GM12878 (cell line): ENCODE data around the gene INO80E. TPM values are rescaled to one million over a fixed set of nuclear protein-coding genes. Genes with fewer than 3 reads are reported as not detected.
A peak's percentile ranks its signal among the peaks of the same experiment; 100 is the strongest.

Experiments used
- ATAC-seq: fragments of 200-7000 bp; cut with Tn5 transposase; 3 replicates; pipeline ENCODE4 v1.9.1; 2020; ENCODE audit warnings: mild to moderate bottlenecking, moderate library complexity
- BruUV-seq: library from RNA; stranded (reverse); fragments of 400-500 nt; replicated peaks from 2 replicates; lab custom pipeline; 2021; lab: Mats Ljungman, UMichigan
- CTCF ChIA-PET: fragments of 300-600 bp; sonication (Branson Sonifier 250); formaldehyde crosslinking; extraction: SDS; loops from one replicate; lab custom pipeline; 2021; ENCODE audit warnings: inconsistent platforms; lab: Yijun Ruan, JAX
- POLR2A ChIA-PET: fragments of 350-600 bp; formaldehyde crosslinking; extraction: SDS; loops from one replicate; lab custom pipeline; 2021; ENCODE audit warnings: inconsistent platforms; lab: Charles Lee
- RAD21 ChIA-PET: fragments of 300-600 bp; sonication (Branson Sonifier 250); formaldehyde crosslinking; loops from one replicate; lab custom pipeline; 2023; ENCODE audit warnings: antibody characterized with exemption; ENCODE audit not compliant: unreplicated experiment; lab: Charles Lee
- SMC1A ChIA-PET: fragments of 300-600 bp; sonication (Branson Sonifier 250); formaldehyde crosslinking; loops from one replicate; lab custom pipeline; 2023; ENCODE audit not compliant: unreplicated experiment, uncharacterized antibody; lab: Charles Lee
- DNase-seq: peaks from one replicate; pipeline ENCODE4 v3.0.0-alpha.2; 2011; ENCODE audit warnings: low read depth, low spot score
- FAIRE-seq: peaks from 3 replicates; lab custom pipeline; 2011; peaks lifted over from hg19 to GRCh38; lab: Jason Lieb, UNC
- H2AFZ ChIP-seq: 2 replicates; pipeline ENCODE4 v1.6.0; 2011; ENCODE audit warnings: low read depth, low read length, control low read depth; ENCODE audit not compliant: control insufficient read depth
- H3K27ac ChIP-seq: 2 replicates; pipeline ENCODE4 v1.5.1; 2011; ENCODE audit warnings: control low read depth; ENCODE audit not compliant: control insufficient read depth, insufficient read depth
- H3K27me3 ChIP-seq, 2 experiments: replicated peaks in 1 of 2; 2 replicates each; pipeline versions ENCODE4 v1.6.0 to v1.6.1; 2011; ENCODE audit warnings: low read length in 1 of 2; ENCODE audit not compliant: control insufficient read depth in 2 of 2, insufficient read depth in 2 of 2
- H3K36me3 ChIP-seq, 2 experiments: 2 replicates each; pipeline ENCODE4 v1.5.1; 2011; ENCODE audit warnings: low read length in 1 of 2; ENCODE audit not compliant: control insufficient read depth in 2 of 2, insufficient read depth in 2 of 2
- H3K4me1 ChIP-seq: 2 replicates; pipeline ENCODE4 v1.6.1; 2011; ENCODE audit warnings: mild to moderate bottlenecking, low read length, moderate library complexity, mixed read lengths; ENCODE audit not compliant: control insufficient read depth, insufficient read depth
- H3K4me2 ChIP-seq: 2 replicates; pipeline ENCODE4 v1.6.0; 2011; ENCODE audit warnings: control low read depth; ENCODE audit not compliant: control insufficient read depth, insufficient read depth
- H3K4me3 ChIP-seq: fragments of 200-600 bp; sonication (generic); 2 replicates; pipeline ENCODE4 v1.5.1; 2016
- H3K79me2 ChIP-seq: 2 replicates; pipeline ENCODE4 v1.6.0; 2011; ENCODE audit warnings: low read length; ENCODE audit not compliant: control insufficient read depth, insufficient read depth
- H3K9ac ChIP-seq: 2 replicates; pipeline ENCODE4 v1.8.0; 2011; ENCODE audit warnings: low read length, control low read depth, mixed read lengths; ENCODE audit not compliant: control insufficient read depth, insufficient read depth
- H3K9me3 ChIP-seq: replicated peaks from 3 replicates; pipeline ENCODE4 v1.5.1; 2011; ENCODE audit warnings: mild to moderate bottlenecking, low read length; ENCODE audit not compliant: control insufficient read depth, insufficient read depth
- H4K20me1 ChIP-seq: 2 replicates; pipeline ENCODE4 v1.6.0; 2011; ENCODE audit not compliant: control insufficient read depth, insufficient read depth
- ATF3 ChIP-seq: IDR thresholded peaks from 2 replicates; pipeline ENCODE4 v1.6.1; 2011; ENCODE audit warnings: low read depth, mild to moderate bottlenecking, low read length, moderate library complexity, borderline replicate concordance; ENCODE audit errors: extremely low read depth
- CBFB ChIP-seq: IDR thresholded peaks from 2 replicates; pipeline ENCODE4 v1.6.1; 2016; ENCODE audit warnings: antibody characterized with exemption, low read depth
- CREB1 ChIP-seq: IDR thresholded peaks from 2 replicates; pipeline ENCODE4 v1.6.1; 2012; ENCODE audit warnings: low read depth, mild to moderate bottlenecking, inconsistent platforms
- CREM ChIP-seq: IDR thresholded peaks from 2 replicates; pipeline ENCODE4 v1.6.1; 2014; ENCODE audit warnings: antibody characterized with exemption, low read depth
- EGR1 ChIP-seq, 2 experiments: IDR thresholded peaks; 1 replicate in 1 of 2; 2 replicates in 1 of 2; pipeline ENCODE4 v1.6.1; 2011 to 2012; ENCODE audit warnings: low read depth in 2 of 2, low read length in 2 of 2, borderline replicate concordance in 1 of 2, mild to moderate bottlenecking in 1 of 2, moderate library complexity in 1 of 2
- KLF5 ChIP-seq: fragments of 450-650 bp; IDR thresholded peaks from 2 replicates; pipeline ENCODE4 v1.6.1; 2014; ENCODE audit warnings: mild to moderate bottlenecking; ENCODE audit not compliant: partially characterized antibody
- PAX5 ChIP-seq: IDR thresholded peaks from 2 replicates; pipeline ENCODE4 v1.6.1; 2011; ENCODE audit warnings: low read depth, low read length, borderline replicate concordance
- PKNOX1 ChIP-seq: fragments of 450-650 bp; IDR thresholded peaks from 2 replicates; pipeline ENCODE4 v1.6.1; 2016; ENCODE audit warnings: mild to moderate bottlenecking
- RUNX3 ChIP-seq: IDR thresholded peaks from 2 replicates; pipeline ENCODE4 v1.6.1; 2012; ENCODE audit warnings: low read length, inconsistent platforms
- SRF ChIP-seq, 2 experiments: IDR thresholded peaks; 2 replicates each; pipeline ENCODE4 v1.6.1; 2011; ENCODE audit warnings: low read depth in 2 of 2, low read length in 2 of 2, mild to moderate bottlenecking in 1 of 2, moderate library complexity in 1 of 2
- TBL1XR1 ChIP-seq: IDR thresholded peaks from 2 replicates; pipeline ENCODE4 v1.6.1; 2012; ENCODE audit warnings: low read depth, low read length, improper control_type of control experiment
- WGBS: methylation state at CpG from one replicate; pipeline ENCODE4 v1.1.6; 2016; ENCODE audit warnings: low lambda C conversion rate; ENCODE audit not compliant: insufficient replicate concordance, insufficient coverage; ENCODE audit errors: missing lambda C conversion rate; 5-methylcytosine and 5-hydroxymethylcytosine counted together
- in situ Hi-C: fragments of 300-500 bp; cut with MboI; formaldehyde crosslinking; loops from 9 replicates; pipeline ENCODE4 v1.14.3; 2018; ENCODE audit warnings: mixed read lengths
- intact Hi-C: fragments of 100-400 bp; cut with micrococcal nuclease; formaldehyde crosslinking; loops from one replicate; pipeline ENCODE4 v1.14.2; 2022; ENCODE audit not compliant: unreplicated experiment
- polyA plus RNA-seq, 11 experiments: library from polyadenylated mRNA; depleted of rRNA in 4 of 11; unstranded in 6 of 11; stranded (reverse) in 5 of 11; fragments of >200 nt; fragmentation: Nextera tagmentation in 4 of 11; fragmentation: Illumina TruSeq in 1 of 11; extraction: Ambion mirVana in 4 of 11; extraction: Trizol in 1 of 11; gene quantifications; 1 replicate in 1 of 11; 2 replicates in 10 of 11; pipeline versions ENCODE4 v1.2.1 to v1.2.3, GENCODE V29; 2011 to 2016; ENCODE audit warnings: inconsistent platforms in 2 of 11, missing spikeins in 2 of 11, low read depth in 1 of 11
- total RNA-seq, 4 experiments: library from RNA; depleted of rRNA in 3 of 4; stranded (reverse); fragments of >200 nt in 3 of 4; fragmentation: Illumina TruSeq in 1 of 4; extraction: Trizol in 1 of 4; gene quantifications; 2 replicates each; pipeline versions ENCODE4 v1.2.1 to v1.2.3, GENCODE V29; 2013 to 2021

INO80E gene
- total and polyA plus RNA-seq, 10 of the 15 experiments (the other 5 are each of a cell fraction or from before 2014, with no cell fraction given): 0.39 to 74.0 (median 33.0) TPM

- Histone ChIP-seq H3K36me3 (no peaks in the 10 kb centered on the region), H3K9ac (no peak overlapping the region), H3K27ac (no peak overlapping the region), H3K4me3 (no peak overlapping the region), H4K20me1 (no peaks in the 10 kb centered on the region), H3K27me3 (peaks cover 6 to 10% of the 10 kb centered on the region in 2 experiments; a peak in 3 of 4 replicates), H3K4me2 (peak overlapping the region; percentile 71), H2AFZ (no peak overlapping the region), H3K9me3 (no peaks in the 10 kb centered on the region), H3K79me2 (no peaks in the 10 kb centered on the region), H3K4me1 (peaks cover 13% of the 10 kb centered on the region)
- ATAC-seq (peak; percentile 44), FAIRE-seq (no peak), DNase-seq (no peak)
- ChIA-PET SMC1A (interaction anchor here (0.6 to 1.3 kb wide), 5 partner anchors 10 to 92 kb away, joined by 3 read pairs; partner anchors contain the start of gene C16orf92), RAD21 (interaction anchor here (0.6 to 2.7 kb wide), 4 partner anchors 16 to 580 kb away, joined by 3 to 9 read pairs (median 4); no protein-coding TSS in a partner anchor), CTCF (interaction anchor here (0.6 to 2.3 kb wide), 16 partner anchors 8 to 165 kb away, joined by 3 to 21 read pairs (median 4); partner anchors contain the start of genes ALDOA, C16orf92, HIRIP3 and INO80E), POLR2A (no interaction called here)
- WGBS: 6% methylated on average over 6 of the region's 7 CpGs
- no TSS peak for BruUV-seq
- in situ Hi-C loops: no loop called here
- intact Hi-C loops: no loop called here
- TF ChIP-seq SRF (IDR thresholded peaks at IDR 0.05; ENCODE audit: low read depth in 2 of 2, low read length in 2 of 2) (peak in 1 of 2 experiments; percentile 65; a peak in 2 of 4 replicates), KLF5 (no peak), RUNX3 (peak; percentile 79), CREB1 (peak; percentile 24; the same call in 1 of the 2 replicates), ATF3 (no peak), CBFB (0 out of 2 replicates have a peak, but pooled peaks have one; percentile 46), TBL1XR1 (no peak), PKNOX1 (peak; percentile 16; the same call in 1 of the 2 replicates), PAX5 (peak; percentile 45; the same call in 1 of the 2 replicates), EGR1 (IDR thresholded peaks at IDR 0.05; ENCODE audit: borderline replicate concordance in 1 of 2, low read depth in 2 of 2, low read length in 2 of 2) (peak in 1 of 2 experiments; percentile 27; a peak in 1 of 3 replicates), CREM (peak; percentile 39; the same call in 1 of the 2 replicates)
These were observed 37.2 kb downstream of the INO80E start for GRCh38 chr16:30033270-30033669.
